ENCODE measurements around the gene ARSG.
"Not testable (repeated sequence)": the region's sequence is repeated elsewhere in the genome, so short reads cannot be mapped to it uniquely, and the experiment has no call there.

ARSG gene

GRCh38 chr17:68341482-68341881, 50.2 kb downstream of the ARSG start:
- no peak for DNase-seq

DNA sequence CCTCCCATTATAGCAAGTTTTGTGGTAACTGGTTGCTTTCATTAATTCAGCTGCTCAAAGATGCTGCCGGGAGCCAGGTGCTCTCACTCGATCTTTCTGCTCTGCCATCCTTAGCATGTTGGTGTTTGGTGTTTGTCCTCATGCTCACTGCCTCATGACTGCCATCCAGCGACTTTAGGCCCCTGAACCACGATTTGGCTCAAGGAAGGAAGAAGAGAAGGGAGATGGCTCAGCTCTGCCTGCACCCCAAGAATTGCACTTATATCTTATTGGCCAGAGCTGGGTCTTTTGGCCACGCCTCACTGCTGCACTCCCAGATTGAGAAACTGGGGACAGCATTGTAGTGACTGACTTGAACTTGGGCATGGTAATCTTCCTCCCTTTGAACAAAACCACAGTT, 52.7 kb downstream of the ARSG start:
- no peak for DNase-seq

GRCh38 chr17:68344701-68345136, 53.4 kb downstream of the ARSG start:
- no peak for DNase-seq

DNA sequence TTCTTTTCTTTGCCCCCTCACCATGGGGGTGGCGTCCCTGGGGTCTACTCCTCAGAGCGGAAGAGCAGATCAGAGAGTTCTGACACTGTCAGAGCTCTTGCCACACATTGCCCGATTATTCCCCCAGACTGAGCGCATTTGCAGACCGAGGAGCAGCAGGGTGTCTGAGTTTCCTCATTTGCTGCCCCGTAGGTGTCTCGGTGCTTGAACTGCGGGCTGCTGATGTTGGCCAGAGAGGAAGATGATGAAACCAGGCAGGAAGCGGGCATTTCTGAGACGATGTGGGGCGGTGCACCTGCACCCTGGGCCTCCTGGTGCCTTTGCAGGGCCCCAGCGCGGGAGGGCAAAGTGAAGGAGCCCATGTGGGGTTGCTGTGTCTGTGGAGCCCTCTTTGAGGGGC, 55.2 kb downstream of the ARSG start:
- no peak for DNase-seq

DNA sequence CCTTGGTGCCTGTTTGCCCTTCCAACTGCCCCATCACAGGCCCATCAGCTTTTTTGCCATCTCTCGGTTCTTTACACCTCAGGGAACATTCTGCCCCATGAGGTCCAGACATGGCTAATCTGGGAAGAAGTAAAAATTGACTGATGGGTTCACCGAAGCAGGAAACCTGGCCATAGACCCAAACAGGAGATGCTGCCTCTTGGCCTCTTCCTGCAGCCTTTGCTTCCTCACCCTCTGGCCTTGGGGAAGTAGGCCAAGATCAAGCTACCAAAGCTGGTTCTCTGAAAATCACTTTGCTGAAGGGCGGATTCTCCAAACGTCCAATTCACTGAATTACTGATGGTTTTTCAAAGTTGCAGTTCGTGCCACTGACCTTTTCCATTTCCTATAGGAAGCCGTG, 56.1 kb downstream of the ARSG start:
- no peak for DNase-seq

- DNase-seq = no peak
Measured at GRCh38 chr17:68349157-68349556, 57.9 kb downstream of the ARSG start.

DNA sequence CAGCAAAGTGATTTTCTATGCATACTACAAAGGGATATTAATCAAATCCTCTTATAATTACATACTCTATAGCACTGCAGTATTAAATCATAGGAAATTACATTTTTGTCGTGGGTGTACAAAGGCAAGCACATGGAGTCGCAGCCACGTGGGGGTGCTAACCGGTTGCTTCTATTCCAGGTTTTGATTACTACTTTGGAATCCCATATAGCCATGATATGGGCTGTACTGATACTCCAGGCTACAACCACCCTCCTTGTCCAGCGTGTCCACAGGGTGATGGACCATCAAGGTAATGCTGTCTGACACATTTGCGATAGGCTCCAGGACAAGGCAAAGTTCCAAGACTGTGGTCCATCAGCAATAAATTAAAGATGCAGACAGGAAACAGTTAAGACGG, 60.1 kb downstream of the ARSG start:
- peak; percentile 44 for DNase-seq

- no peak for DNase-seq
Measured at GRCh38 chr17:68352041-68352440, 60.7 kb downstream of the ARSG start.

DNA sequence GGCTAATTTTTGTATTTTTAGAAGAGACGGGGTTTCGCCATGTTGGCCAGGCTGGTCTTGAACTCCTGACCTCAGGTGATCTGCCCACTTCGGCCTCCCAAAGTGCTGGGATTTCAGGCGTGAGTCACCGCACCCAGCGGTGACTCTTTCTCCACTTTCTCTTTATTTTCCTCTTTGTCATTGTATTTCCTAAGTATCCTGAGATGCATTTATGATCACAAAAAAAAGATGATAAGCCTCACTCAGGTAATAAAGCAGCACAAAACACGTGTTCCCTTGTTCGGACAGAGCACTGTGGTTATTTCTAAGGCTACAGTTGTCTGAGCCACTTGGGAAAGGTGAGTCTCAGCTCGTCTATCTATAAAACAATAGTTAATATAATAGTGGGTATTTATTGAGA, 61.4 kb downstream of the ARSG start:
- not testable (repeated sequence) for DNase-seq

DNA sequence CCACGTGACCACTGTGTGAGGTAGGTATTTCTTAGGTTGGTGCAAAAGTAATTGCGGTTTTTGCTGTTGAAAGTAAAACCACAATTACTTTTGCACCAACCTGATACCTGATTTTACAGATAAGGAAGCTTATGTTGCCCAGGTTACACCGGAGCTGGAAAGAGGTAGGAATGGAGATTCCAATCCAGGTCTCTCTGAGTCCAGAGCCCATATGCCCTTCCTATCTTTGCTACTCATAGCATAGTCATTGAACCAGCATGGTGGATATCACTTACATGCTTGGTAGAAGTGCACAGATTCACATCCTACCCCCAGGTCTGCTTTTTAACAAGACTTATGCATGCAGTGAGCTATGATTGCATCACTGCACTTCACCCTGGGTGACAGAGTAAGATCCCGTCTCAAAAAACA, 61.8 kb downstream of the ARSG start:
- no peak for DNase-seq

- DNase-seq = peak; percentile 69
Measured at GRCh38 chr17:68354311-68354710, 63.0 kb downstream of the ARSG start.

GRCh38 chr17:68355108-68355507, 63.8 kb downstream of the ARSG start:
- peak; percentile 19 for DNase-seq

GRCh38 chr17:68356520-68356919, 65.2 kb downstream of the ARSG start:
- peak; percentile 69 for DNase-seq

- DNase-seq = peak; percentile 7
Measured at GRCh38 chr17:68356949-68357455, 65.7 kb downstream of the ARSG start.

- no peak for DNase-seq
Measured at GRCh38 chr17:68357886-68358285, 66.6 kb downstream of the ARSG start.

- no peak for DNase-seq
Measured at GRCh38 chr17:68359791-68360535, 68.7 kb downstream of the ARSG start.

DNA sequence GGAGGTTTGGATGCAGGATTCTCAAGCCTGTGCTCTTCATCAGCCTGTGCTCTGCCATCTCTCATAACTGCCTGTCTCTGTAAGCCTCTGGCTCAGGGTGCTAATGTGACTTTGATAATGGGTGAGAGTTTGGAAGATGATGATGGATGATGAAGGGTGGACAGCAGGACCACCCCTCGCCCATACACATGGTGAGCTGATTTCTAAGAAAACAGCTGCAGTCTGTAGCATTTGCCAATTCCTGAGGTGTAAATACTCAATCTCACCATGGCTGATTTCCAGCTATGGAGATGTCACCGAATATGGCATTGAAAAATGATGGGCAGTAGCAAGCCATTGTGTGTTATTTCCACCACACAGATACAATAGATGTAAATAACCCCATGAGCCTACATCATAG, 74.2 kb downstream of the ARSG start:
- DNase-seq = no peak

GRCh38 chr17:68368387-68368786, 77.1 kb downstream of the ARSG start:
- no peak for DNase-seq

DNA sequence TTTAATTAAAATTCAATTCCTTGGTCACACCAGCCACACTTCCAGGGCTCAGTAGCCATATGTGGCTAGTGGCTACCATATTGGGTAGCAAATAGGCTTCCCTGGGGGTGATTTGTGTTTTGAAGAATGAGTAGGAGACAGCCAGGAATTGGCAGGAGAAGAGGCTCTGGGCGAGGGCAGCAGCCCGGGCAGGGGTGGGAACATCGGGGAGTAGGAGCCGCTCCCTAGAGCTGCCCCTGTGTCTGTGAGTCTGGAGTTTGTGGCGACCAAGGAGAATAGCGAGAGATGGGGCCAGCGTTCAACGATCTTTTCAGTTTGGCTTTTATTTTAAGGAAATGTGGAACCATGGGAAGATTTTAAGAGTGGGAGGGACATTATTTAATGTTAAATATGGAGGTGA, 84.3 kb downstream of the ARSG start:
- DNase-seq = no peak

DNA sequence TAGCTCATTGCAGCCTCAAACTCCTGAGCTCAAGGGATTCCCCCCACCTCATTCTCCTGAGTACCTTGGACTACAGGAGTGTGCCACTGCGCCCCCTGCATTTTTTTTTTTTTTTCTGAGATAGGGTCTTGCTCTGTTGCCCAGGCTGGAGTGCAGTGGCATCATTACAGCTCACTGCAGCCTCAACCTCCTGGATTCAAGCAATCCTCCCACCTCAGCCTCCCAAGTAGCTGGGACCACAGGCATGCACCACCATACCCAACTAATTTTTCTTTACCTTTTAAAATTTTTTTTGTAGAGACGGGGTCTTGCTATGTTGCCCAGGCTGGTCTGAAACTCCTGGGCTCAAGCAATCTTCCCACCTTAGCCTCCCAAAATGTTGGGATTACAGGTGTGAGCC, 84.9 kb downstream of the ARSG start:
- DNase-seq = not testable (repeated sequence)

DNA sequence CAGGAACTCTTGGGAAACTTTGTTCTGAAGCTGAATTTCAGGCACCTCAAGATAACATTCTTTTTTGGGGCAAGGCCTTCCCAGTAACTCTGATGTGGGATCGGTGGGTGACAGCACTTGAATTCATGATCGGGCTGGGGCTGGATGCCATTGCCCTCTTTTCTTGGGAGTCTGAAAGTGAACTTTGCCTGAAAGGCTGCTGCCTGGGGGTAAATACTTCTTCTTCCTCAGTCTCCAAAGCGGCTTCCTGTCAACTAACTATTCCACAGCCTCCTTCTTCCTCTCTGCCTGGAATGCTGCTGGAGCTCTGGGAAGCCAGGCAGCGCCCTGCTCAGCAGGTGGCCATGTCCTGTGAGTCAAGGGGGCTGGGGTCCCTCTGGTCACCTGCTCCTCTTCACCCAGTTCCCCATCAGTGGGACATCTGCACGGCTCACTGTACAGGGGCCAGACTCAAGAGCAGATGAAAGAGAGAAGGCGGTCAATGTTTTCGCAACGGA, 86.5 kb downstream of the ARSG start:
- DNase-seq = no peak

DNA sequence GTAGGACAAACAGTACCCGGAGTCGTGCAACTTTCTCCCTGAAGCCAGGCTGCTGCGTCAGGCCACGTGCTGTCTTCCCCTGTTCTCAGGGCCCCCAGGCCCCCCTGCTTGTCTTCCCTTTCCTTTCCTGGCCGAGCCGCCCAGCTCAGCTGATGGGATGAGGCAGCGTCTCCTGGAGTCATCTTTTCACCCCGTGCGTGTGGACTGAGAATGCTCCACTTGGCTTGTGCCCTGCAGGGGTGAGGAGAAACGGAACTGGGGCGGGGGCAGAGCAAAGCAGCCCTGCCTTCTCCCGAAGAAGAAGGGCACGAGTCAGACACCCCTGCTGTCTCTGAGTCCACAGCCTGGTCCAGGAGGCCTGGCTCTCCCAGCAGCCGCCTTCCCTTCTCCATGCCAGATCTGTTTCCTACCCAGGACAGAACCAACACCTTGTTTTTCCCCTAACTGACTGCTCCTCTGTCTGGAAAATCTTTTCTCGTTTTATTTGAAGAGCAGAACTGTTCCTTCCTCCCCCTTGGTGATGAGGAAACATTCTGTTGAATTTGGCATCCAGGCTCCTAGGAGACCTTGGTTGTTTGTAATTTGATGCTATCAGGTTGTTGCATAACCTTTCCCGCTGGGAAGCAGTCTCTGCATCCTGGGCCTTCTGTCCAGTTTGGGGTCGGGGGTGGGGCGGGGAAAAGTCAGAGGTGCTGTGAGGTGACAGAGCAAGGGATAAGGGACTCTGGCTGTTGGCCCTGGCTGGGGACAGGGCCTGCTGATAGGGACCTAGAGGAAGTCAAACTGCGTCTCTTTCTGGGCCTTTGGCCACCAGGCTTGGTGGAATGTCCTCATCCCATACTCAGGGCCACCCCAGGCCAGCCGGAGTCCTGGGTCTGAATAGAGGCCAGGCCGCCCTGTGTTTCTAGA, 87.2 kb downstream of the ARSG start:
- DNase-seq = peak; percentile 77

DNA sequence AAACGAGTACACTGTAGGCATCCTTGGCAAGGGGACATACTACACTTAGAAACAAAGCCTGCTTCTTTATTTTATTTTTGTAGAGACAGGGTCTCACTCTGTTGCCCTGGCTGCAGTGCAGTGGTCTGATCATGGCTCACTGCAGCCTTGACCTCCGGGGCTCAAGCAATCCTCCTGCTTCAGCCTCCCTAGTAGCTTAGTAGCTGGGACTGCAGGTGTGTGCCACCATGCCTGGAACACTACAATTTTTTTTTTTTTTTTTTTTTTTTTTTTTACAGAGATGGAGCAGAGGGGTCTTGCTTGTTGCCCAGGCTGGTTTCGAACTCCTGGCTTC, 87.8 kb downstream of the ARSG start:
- no peak for DNase-seq
